ENCODE results near the gene ZC3H4. TPM values are rescaled to one million over a fixed set of nuclear protein-coding genes. Genes with fewer than 3 reads are reported as not detected.

The ZC3H4 gene
- total and polyA plus RNA-seq, 9 of the 15 experiments (the other 6 are each of a cell fraction or from before 2014, with no cell fraction given): 2.2 to 75.6 (median 18.3) TPM

- TF ChIP-seq XRCC4 (IDR thresholded peaks at IDR 0.05; ENCODE audit: extremely low read depth, insufficient read depth, insufficient read length) (no peak), SPI1 (IDR thresholded peaks at IDR 0.05; ENCODE audit: borderline replicate concordance, low read depth, low read length) (peak; percentile 66; the same call in 1 of the 2 replicates), RHOXF2B (CRISPR knock-in tag; conservative IDR thresholded peaks at IDR 0.05) (0 out of 2 replicates have a peak, but pooled peaks have one; percentile 9), ZNF140 (CRISPR knock-in tag; IDR thresholded peaks at IDR 0.05) (no peak), ZNF76 (CRISPR knock-in tag; IDR thresholded peaks at IDR 0.05; ENCODE audit: borderline replicate concordance) (no peak), SNIP1 (IDR thresholded peaks at IDR 0.05; ENCODE audit: low read depth) (no peak), MGA (IDR thresholded peaks at IDR 0.05) (peak; percentile 56), DACH1 (IDR thresholded peaks at IDR 0.05; ENCODE audit: partially characterized antibody) (no peak), CBX8 (IDR thresholded peaks at IDR 0.05; ENCODE audit: borderline replicate concordance, extremely low read depth, low read depth, low read length, poor library complexity, severe bottlenecking) (no peak), ZNF696 (CRISPR knock-in tag; conservative IDR thresholded peaks at IDR 0.05) (no peak), ZNF518B (CRISPR knock-in tag; IDR thresholded peaks at IDR 0.05) (no peak), POLR2G (IDR thresholded peaks at IDR 0.05; ENCODE audit: low read depth, low read length) (peak; percentile 87)
These were observed at the start of gene ZC3H4 (continued) for GRCh38 chr19:47112997-47113849.
